ENCODE measurements around the gene PNPT1. TPM values are rescaled to one million over a fixed set of nuclear protein-coding genes. Genes with fewer than 3 reads are reported as not detected.
A peak's percentile ranks its signal among the peaks of the same experiment; 100 is the strongest.
"Not testable (repeated sequence)": the region's sequence is repeated elsewhere in the genome, so short reads cannot be mapped to it uniquely, and the experiment has no call there.

PNPT1 gene
- total RNA-seq, 1 donor, result 22.8 TPM

DNA sequence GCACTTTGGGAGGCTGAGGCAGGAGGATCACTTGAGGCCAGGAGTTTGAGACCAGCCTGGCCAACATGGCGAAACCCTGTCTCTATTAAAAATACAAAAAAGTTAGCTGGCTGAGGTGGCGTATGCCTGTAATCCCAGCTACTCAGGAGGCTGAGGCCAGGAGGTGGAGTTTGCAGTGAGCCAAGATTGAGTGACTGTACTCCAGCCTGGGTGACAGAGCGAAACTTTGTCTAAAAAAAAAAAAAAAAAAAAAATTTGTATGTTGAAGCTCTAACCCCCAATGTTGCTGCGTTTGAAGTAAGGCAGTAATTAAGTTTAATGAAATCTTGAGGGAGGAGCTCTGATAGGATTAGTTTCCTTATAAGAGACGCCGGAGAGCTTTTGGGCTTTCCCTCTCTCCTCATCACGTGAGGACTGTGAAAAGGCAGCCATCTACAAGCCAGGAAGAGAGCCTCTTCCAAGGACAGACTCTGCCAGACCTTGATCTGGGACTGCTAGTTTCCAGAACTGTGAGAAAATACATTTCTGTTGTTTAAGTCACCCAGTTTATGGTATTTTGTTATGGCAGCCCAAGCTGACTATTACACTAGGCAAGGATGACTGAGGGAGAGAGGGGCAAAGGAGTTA lies 11.5 kb upstream of the PNPT1 start:
- Histone ChIP-seq H3K9me3 (ENCODE audit: low read depth, low read length) (no peaks in the 10 kb centered on the region), H3K27ac (ENCODE audit: low read depth, low read length) (no peak overlapping the region), H3K4me1 (ENCODE audit: insufficient read depth, low read length) (no peaks in the 10 kb centered on the region), H3K4me2 (ENCODE audit: insufficient read depth, low read length) (no peak overlapping the region), H4K20me1 (ENCODE audit: insufficient read depth, low read length) (no peaks in the 10 kb centered on the region), H2AFZ (ENCODE audit: low read length) (no peak overlapping the region), H3K79me2 (ENCODE audit: insufficient read depth, low read length) (no peaks in the 10 kb centered on the region), H3K27me3 (ENCODE audit: insufficient read depth, low read length) (no peaks in the 10 kb centered on the region), H3K4me3 (ENCODE audit: insufficient read depth, low read length) (no peak overlapping the region), H3K36me3 (ENCODE audit: insufficient read depth, low read length) (no peaks in the 10 kb centered on the region)
- no peak for DNase-seq (ENCODE audit: insufficient read length, low spot score, missing footprints)
- TF ChIP-seq, protein P1, sequence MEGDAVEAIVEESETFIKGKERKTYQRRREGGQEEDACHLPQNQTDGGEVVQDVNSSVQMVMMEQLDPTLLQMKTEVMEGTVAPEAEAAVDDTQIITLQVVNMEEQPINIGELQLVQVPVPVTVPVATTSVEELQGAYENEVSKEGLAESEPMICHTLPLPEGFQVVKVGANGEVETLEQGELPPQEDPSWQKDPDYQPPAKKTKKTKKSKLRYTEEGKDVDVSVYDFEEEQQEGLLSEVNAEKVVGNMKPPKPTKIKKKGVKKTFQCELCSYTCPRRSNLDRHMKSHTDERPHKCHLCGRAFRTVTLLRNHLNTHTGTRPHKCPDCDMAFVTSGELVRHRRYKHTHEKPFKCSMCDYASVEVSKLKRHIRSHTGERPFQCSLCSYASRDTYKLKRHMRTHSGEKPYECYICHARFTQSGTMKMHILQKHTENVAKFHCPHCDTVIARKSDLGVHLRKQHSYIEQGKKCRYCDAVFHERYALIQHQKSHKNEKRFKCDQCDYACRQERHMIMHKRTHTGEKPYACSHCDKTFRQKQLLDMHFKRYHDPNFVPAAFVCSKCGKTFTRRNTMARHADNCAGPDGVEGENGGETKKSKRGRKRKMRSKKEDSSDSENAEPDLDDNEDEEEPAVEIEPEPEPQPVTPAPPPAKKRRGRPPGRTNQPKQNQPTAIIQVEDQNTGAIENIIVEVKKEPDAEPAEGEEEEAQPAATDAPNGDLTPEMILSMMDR (IDR thresholded peaks at IDR 0.05; ENCODE audit: extremely low read depth, low read depth, low read length), result no peak

DNA sequence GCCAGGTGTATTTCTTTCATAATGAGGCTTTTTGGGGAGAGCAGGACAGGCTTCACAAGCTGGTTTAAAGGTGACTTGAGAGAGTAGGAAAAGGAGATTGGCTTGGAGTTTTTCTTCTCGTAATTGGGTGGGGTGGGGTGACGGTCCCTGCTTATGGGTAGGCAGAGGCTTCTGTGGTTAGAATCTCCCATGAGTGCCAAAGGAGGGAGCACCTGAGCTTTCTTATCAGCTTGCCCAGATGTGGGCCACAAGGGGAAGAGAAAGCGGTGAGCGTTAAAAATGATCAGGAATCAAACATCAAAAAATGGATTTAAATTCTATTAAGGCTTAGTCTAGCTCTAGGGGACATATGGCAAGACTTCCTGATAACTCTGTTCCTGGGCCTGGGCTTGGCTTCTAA lies 9.7 kb upstream of the PNPT1 start:
- Histone ChIP-seq H3K79me2 (ENCODE audit: insufficient read depth, low read length) (no peaks in the 10 kb centered on the region), H3K27me3 (ENCODE audit: insufficient read depth, low read length) (peaks cover 7% of the 10 kb centered on the region), H3K4me2 (ENCODE audit: insufficient read depth, low read length) (no peak overlapping the region), H3K36me3 (ENCODE audit: insufficient read depth, low read length) (no peaks in the 10 kb centered on the region), H4K20me1 (ENCODE audit: insufficient read depth, low read length) (no peaks in the 10 kb centered on the region), H3K4me3 (ENCODE audit: insufficient read depth, low read length) (no peak overlapping the region), H2AFZ (ENCODE audit: low read length) (no peak overlapping the region), H3K4me1 (ENCODE audit: insufficient read depth, low read length) (no peaks in the 10 kb centered on the region), H3K27ac (ENCODE audit: low read depth, low read length) (no peak overlapping the region), H3K9me3 (ENCODE audit: low read depth, low read length) (no peaks in the 10 kb centered on the region)
- DNase-seq (ENCODE audit: insufficient read length, low spot score, missing footprints), result no peak
- TF ChIP-seq, protein P1 (IDR thresholded peaks at IDR 0.05; ENCODE audit: extremely low read depth, low read depth, low read length), result no peak

DNA sequence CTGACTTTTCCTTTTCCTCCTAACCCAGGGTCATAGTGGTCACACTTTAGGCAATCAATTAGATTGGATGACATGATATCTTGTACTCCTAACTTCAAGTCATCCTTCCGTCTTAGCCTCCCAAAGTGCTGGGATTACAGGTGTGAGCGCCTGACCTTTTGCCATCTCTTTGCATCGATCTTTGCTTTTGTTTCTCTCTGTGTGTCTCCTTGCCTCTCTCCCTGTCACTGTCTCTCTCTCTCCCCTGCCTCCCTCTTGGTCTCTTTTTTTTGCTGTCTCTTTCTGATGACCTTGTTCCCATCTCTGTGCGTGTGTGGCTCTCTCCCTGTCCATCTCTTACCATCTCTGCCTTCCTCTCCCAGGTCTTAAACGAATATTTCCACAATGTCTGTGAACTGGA lies 904 bp downstream of the PNPT1 start:
- Histone ChIP-seq H3K4me3 (ENCODE audit: insufficient read depth, low read length) (peak overlapping the region; percentile 98), H3K79me2 (ENCODE audit: insufficient read depth, low read length) (peaks cover 56% of the 10 kb centered on the region), H3K4me2 (ENCODE audit: insufficient read depth, low read length) (peak overlapping the region; percentile 96)
- H4K20me1 ChIP-seq (ENCODE audit: insufficient read depth, low read length); H2AFZ ChIP-seq (ENCODE audit: low read length); H3K4me1 ChIP-seq (ENCODE audit: insufficient read depth, low read length); H3K9me3 ChIP-seq (ENCODE audit: low read depth, low read length); H3K36me3 ChIP-seq (ENCODE audit: insufficient read depth, low read length); H3K27ac ChIP-seq (ENCODE audit: low read depth, low read length); H3K27me3 ChIP-seq (ENCODE audit: insufficient read depth, low read length); DNase-seq (ENCODE audit: insufficient read length, low spot score, missing footprints): not testable (repeated sequence)

DNA sequence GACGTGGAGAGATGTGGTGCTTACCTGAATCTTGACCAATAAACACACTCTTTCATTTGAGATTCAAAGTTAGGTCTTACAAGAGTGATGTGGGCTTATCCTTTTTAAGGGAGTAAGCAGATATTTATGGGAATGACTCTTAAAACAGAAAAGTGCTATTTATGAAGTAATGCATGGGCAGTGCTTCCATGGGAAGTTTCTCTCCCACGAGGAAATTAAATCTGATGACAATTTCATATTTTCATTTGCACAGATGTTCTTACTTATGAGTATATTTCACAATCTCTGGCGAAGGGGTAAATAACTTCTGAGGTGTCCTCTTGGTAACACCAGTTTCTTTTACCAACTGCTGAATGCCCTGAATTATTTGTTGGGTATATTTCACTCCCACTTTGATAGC lies 21.0 kb downstream of the PNPT1 start:
- DNase-seq (ENCODE audit: insufficient read length, low spot score, missing footprints), result peak; percentile 50
- Histone ChIP-seq H3K27ac (ENCODE audit: low read depth, low read length) (no peak overlapping the region), H3K4me2 (ENCODE audit: insufficient read depth, low read length) (no peak overlapping the region)

More for the DNA sequence above, 21.0 kb downstream of the PNPT1 start:
- H3K79me2 ChIP-seq (ENCODE audit: insufficient read depth, low read length), result no peaks in the 10 kb centered on the region
- H3K4me3 ChIP-seq (ENCODE audit: insufficient read depth, low read length), result no peak overlapping the region
- TF ChIP-seq, protein P1 (IDR thresholded peaks at IDR 0.05; ENCODE audit: extremely low read depth, low read depth, low read length), result no peak
- no peak overlapping the region for H2AFZ ChIP-seq (ENCODE audit: low read length)
- H3K27me3 ChIP-seq (ENCODE audit: insufficient read depth, low read length), result no peaks in the 10 kb centered on the region
- no peaks in the 10 kb centered on the region for H3K4me1 ChIP-seq (ENCODE audit: insufficient read depth, low read length)
- H4K20me1 ChIP-seq (ENCODE audit: insufficient read depth, low read length), result no peaks in the 10 kb centered on the region
- H3K9me3 ChIP-seq (ENCODE audit: low read depth, low read length), result no peaks in the 10 kb centered on the region
- peaks cover 33% of the 10 kb centered on the region for H3K36me3 ChIP-seq (ENCODE audit: insufficient read depth, low read length)
